SHP77 (cell line): Measurements from ENCODE around the gene LGALS9C.
"Not testable (repeated sequence)": the region's sequence is repeated elsewhere in the genome, so short reads cannot be mapped to it uniquely, and the experiment has no call there.

Source experiments
- DNase-seq, 2 experiments: peaks; one replicate each; lab custom pipeline; 2025; lab: John Stamatoyannopoulos, UW

LGALS9C gene

GRCh38 chr17:18530405-18530804, 53.8 kb downstream of the LGALS9C start:
- not testable (repeated sequence) for DNase-seq

GRCh38 chr17:18542234-18542633, 65.6 kb downstream of the LGALS9C start:
- not testable (repeated sequence) for DNase-seq

- not testable (repeated sequence) for DNase-seq
Measured at GRCh38 chr17:18542907-18543306, 66.3 kb downstream of the LGALS9C start.
